Astrocyte (in vitro differentiated cells and primary cell): ENCODE results near the gene CACHD1. TPM values are rescaled to one million over a fixed set of nuclear protein-coding genes. Genes with fewer than 3 reads are reported as not detected.

Experiments used
- DNase-seq: peaks from one replicate; pipeline ENCODE4 v3.0.0-alpha.2; 2010; ENCODE audit warnings: low read depth
- FAIRE-seq: peaks from 2 replicates; lab custom pipeline; 2011; peaks lifted over from hg19 to GRCh38; lab: Jason Lieb, UNC
- H2AFZ ChIP-seq: 2 replicates; pipeline ENCODE4 v1.6.0; 2012; ENCODE audit warnings: low read depth, low read length, inconsistent platforms
- H3K27ac ChIP-seq: 2 replicates; pipeline ENCODE4 v1.5.1; 2011; ENCODE audit warnings: low read depth, low read length, inconsistent platforms
- H3K27me3 ChIP-seq: 2 replicates; pipeline ENCODE4 v1.6.0; 2011; ENCODE audit warnings: low read length, inconsistent platforms; ENCODE audit not compliant: insufficient read depth
- H3K36me3 ChIP-seq: 2 replicates; pipeline ENCODE4 v1.5.1; 2011; ENCODE audit warnings: low read length, inconsistent platforms; ENCODE audit not compliant: insufficient read depth
- H3K4me1 ChIP-seq: 2 replicates; pipeline ENCODE4 v1.5.1; 2011; ENCODE audit warnings: low read length, inconsistent platforms; ENCODE audit not compliant: insufficient read depth
- H3K4me2 ChIP-seq: 2 replicates; pipeline ENCODE4 v1.6.0; 2012; ENCODE audit warnings: low read length, inconsistent platforms
- H3K4me3 ChIP-seq: 2 replicates; pipeline ENCODE4 v1.5.1; 2011; ENCODE audit warnings: low read depth, mild to moderate bottlenecking, low read length, inconsistent platforms; ENCODE audit not compliant: insufficient read depth
- H3K79me2 ChIP-seq: 2 replicates; pipeline ENCODE4 v1.6.0; 2012; ENCODE audit warnings: mild to moderate bottlenecking, low read length, inconsistent platforms; ENCODE audit not compliant: insufficient read depth
- H3K9ac ChIP-seq: 2 replicates; pipeline ENCODE4 v1.6.0; 2012; ENCODE audit warnings: mild to moderate bottlenecking, low read length, inconsistent platforms
- H3K9me3 ChIP-seq: 2 replicates; pipeline ENCODE4 v1.5.1; 2012; ENCODE audit warnings: low read depth, mild to moderate bottlenecking, low read length, inconsistent platforms; ENCODE audit not compliant: insufficient read depth
- H4K20me1 ChIP-seq: 2 replicates; pipeline ENCODE4 v1.6.0; 2012; ENCODE audit warnings: low read length, inconsistent platforms; ENCODE audit not compliant: insufficient read depth
- H3K27ac Mint-ChIP-seq: one replicate; pipeline ENCODE4 v1.8.0; 2021; ENCODE audit warnings: mild to moderate bottlenecking, mixed read lengths; ENCODE audit not compliant: unreplicated experiment
- H3K27me3 Mint-ChIP-seq: one replicate; pipeline ENCODE4 v1.8.0; 2021; ENCODE audit warnings: low read depth, mixed read lengths; ENCODE audit not compliant: unreplicated experiment
- H3K36me3 Mint-ChIP-seq: one replicate; pipeline ENCODE4 v1.8.0; 2021; ENCODE audit warnings: low read depth, mixed read lengths; ENCODE audit not compliant: unreplicated experiment
- H3K4me1 Mint-ChIP-seq: one replicate; pipeline ENCODE4 v1.8.0; 2021; ENCODE audit warnings: low read depth, mixed read lengths; ENCODE audit not compliant: unreplicated experiment
- H3K4me3 Mint-ChIP-seq: one replicate; pipeline ENCODE4 v1.8.0; 2021; ENCODE audit warnings: mild to moderate bottlenecking, moderate library complexity, mixed read lengths; ENCODE audit not compliant: unreplicated experiment
- H3K9me3 Mint-ChIP-seq: one replicate; pipeline ENCODE4 v1.8.0; 2021; ENCODE audit warnings: mild to moderate bottlenecking, mixed read lengths; ENCODE audit not compliant: unreplicated experiment
- EZH2 ChIP-seq: IDR thresholded peaks from 2 replicates; pipeline ENCODE4 v1.6.1; 2012; ENCODE audit warnings: mild to moderate bottlenecking, low read length, inconsistent platforms; ENCODE audit not compliant: insufficient read depth
- total RNA-seq: library from RNA; stranded (reverse); gene quantifications from 2 replicates; pipeline ENCODE4 v1.2.1, GENCODE V29; 2021
- TF ChIP-seq, protein P1 (sequence below): IDR thresholded peaks from 2 replicates; pipeline ENCODE4 v1.5.1; 2011; ENCODE audit warnings: low read depth, mild to moderate bottlenecking, inconsistent platforms, low read length, moderate library complexity; ENCODE audit not compliant: insufficient read depth

CACHD1 gene
- total RNA-seq, 1 donor from 2014 or later: 21.2 TPM

DNA sequence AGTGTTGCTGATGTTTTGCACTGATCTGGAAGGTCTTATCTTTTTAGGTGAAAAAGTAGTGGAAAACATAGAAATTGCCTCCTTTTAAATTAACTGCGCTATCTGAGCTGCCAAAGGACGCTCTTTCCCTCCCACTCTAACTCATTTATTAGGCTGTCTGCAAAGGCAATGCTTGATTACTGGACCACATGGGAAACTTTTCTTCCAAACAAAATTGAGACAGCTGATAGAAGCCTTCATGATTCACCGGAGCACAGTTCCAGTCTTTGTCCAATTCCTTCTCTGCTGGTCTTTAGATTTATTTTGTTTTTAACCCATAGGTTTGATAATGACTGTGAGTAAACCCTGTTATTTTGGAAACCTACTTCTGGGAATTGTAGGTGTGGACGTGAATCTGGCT is 181.9 kb downstream of the CACHD1 start:
- Histone ChIP-seq H3K27ac (no peak overlapping the region), H4K20me1 (no peaks in the 10 kb centered on the region), H3K4me3 (no peak overlapping the region), H3K79me2 (no peaks in the 10 kb centered on the region), H3K9me3 (no peaks in the 10 kb centered on the region), H3K4me1 (no peaks in the 10 kb centered on the region), H3K36me3 (no peaks in the 10 kb centered on the region), H3K4me2 (no peak overlapping the region), H3K9ac (no peak overlapping the region), H2AFZ (no peak overlapping the region), H3K27me3 (no peaks in the 10 kb centered on the region)
- FAIRE-seq: no peak
- Mint-ChIP-seq H3K27ac (no peak overlapping the region), H3K9me3 (no peaks in the 10 kb centered on the region), H3K4me3 (no peak overlapping the region), H3K4me1 (no peaks in the 10 kb centered on the region), H3K36me3 (peaks cover 15% of the 10 kb centered on the region), H3K27me3 (no peaks in the 10 kb centered on the region)
- DNase-seq: peak; percentile 39
- TF ChIP-seq EZH2: no peak
- TF ChIP-seq, protein P1, sequence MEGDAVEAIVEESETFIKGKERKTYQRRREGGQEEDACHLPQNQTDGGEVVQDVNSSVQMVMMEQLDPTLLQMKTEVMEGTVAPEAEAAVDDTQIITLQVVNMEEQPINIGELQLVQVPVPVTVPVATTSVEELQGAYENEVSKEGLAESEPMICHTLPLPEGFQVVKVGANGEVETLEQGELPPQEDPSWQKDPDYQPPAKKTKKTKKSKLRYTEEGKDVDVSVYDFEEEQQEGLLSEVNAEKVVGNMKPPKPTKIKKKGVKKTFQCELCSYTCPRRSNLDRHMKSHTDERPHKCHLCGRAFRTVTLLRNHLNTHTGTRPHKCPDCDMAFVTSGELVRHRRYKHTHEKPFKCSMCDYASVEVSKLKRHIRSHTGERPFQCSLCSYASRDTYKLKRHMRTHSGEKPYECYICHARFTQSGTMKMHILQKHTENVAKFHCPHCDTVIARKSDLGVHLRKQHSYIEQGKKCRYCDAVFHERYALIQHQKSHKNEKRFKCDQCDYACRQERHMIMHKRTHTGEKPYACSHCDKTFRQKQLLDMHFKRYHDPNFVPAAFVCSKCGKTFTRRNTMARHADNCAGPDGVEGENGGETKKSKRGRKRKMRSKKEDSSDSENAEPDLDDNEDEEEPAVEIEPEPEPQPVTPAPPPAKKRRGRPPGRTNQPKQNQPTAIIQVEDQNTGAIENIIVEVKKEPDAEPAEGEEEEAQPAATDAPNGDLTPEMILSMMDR: no peak

DNA sequence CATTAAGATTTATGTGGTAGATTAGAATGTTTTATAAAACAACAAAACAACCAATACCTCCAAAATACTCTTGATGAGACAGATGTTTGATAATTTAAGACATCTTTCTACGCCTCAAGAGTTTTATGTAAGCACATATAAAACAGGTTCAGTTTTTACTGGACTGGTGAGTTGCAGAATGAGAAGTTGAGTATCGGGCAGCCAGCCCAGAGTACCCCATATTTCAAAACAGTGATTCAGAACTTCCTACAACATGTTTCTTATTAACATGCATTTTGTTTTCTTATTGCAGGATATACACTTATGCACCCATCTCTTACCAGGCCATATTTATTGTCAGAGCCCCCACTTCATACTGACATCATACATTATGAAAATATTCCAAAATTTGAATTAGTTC is 183.5 kb downstream of the CACHD1 start:
- Mint-ChIP-seq H3K36me3 (peaks cover 15% of the 10 kb centered on the region), H3K9me3 (no peaks in the 10 kb centered on the region), H3K4me1 (no peaks in the 10 kb centered on the region), H3K27me3 (no peaks in the 10 kb centered on the region), H3K27ac (no peak overlapping the region), H3K4me3 (no peak overlapping the region)
- Histone ChIP-seq H3K9ac (no peak overlapping the region), H3K4me2 (no peak overlapping the region), H3K27me3 (no peaks in the 10 kb centered on the region), H3K79me2 (no peaks in the 10 kb centered on the region), H3K36me3 (no peaks in the 10 kb centered on the region), H3K4me1 (no peaks in the 10 kb centered on the region), H3K4me3 (no peak overlapping the region), H3K9me3 (no peaks in the 10 kb centered on the region), H4K20me1 (no peaks in the 10 kb centered on the region), H3K27ac (no peak overlapping the region), H2AFZ (no peak overlapping the region)
- no peak for TF ChIP-seq EZH2
- TF ChIP-seq, protein P1: no peak
- FAIRE-seq: no peak
- DNase-seq: no peak

DNA sequence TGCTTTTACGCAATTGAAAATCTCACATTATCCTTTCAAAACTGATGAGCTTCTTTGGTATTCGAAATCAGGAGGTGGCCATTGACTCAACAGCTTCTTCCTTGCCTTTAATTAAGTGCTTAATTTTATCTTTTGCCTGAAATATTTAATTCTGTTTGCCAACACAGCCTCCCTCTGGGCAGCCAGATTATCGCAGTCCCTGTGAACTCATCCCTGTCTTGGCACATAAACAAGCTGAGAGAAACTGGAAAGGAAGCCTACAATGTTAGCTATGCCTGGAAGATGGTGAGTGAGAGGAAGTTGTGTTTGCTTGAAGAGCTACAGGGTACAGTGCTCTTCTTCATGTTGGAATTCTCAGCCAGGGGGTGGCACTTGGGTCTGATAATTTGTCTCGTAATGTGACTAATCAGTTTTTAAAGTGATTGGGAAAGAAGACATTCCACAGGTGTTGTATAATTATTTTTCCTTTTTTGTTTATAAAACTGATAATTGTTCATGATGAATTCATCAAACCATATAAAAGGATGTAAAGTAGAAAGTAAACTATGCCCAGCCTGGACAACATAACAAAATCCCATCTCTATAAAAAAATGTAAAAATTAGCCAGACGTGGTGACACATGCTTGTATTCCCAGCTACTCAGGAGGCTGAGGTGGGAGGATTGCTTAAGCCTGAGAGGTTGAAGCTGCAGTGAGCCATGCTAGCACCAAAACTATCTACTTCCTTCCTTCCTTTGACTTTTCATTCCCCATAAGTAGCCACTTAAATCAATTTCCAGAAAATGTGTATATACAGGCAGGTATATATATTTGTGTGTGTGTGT is 184.8 kb downstream of the CACHD1 start:
- no peak for TF ChIP-seq EZH2
- TF ChIP-seq, protein P1: no peak
- Histone ChIP-seq H3K4me2 (no peak overlapping the region), H3K36me3 (no peaks in the 10 kb centered on the region), H4K20me1 (no peaks in the 10 kb centered on the region), H3K4me3 (no peak overlapping the region), H2AFZ (no peak overlapping the region), H3K9ac (no peak overlapping the region), H3K9me3 (no peaks in the 10 kb centered on the region), H3K27me3 (no peaks in the 10 kb centered on the region), H3K27ac (no peak overlapping the region), H3K79me2 (no peaks in the 10 kb centered on the region), H3K4me1 (no peaks in the 10 kb centered on the region)
- DNase-seq (peak; percentile 16), FAIRE-seq (no peak)
- H3K4me1 Mint-ChIP-seq: peaks cover 3% of the 10 kb centered on the region
- no peak overlapping the region for H3K4me3 Mint-ChIP-seq
- H3K27me3 Mint-ChIP-seq: no peaks in the 10 kb centered on the region
- H3K27ac Mint-ChIP-seq: no peak overlapping the region
- peaks cover 19% of the 10 kb centered on the region for H3K36me3 Mint-ChIP-seq
- no peaks in the 10 kb centered on the region for H3K9me3 Mint-ChIP-seq
